Prostate gland (tissue), 2 donors: ENCODE results near the gene WNK2. TPM values are rescaled to one million over a fixed set of nuclear protein-coding genes. Genes with fewer than 3 reads are reported as not detected.

Experiments used
- DNase-seq: peaks from one replicate; pipeline ENCODE4 v3.0.0-alpha.2; 2019; ENCODE audit warnings: low spot score
- H3K27ac ChIP-seq, 2 donors: fragments of 200-600 bp; sonication (generic); 2 replicates each; pipeline ENCODE4 v1.5.1; 2017 to 2019
- H3K27me3 ChIP-seq: fragments of 200-600 bp; sonication (generic); replicated peaks from 2 replicates; pipeline ENCODE4 v1.5.1; 2019; ENCODE audit not compliant: insufficient read depth
- H3K36me3 ChIP-seq, 2 donors: fragments of 200-600 bp; sonication (generic); 1 replicate in 1 of 2; 2 replicates in 1 of 2; pipeline versions ENCODE4 v1.5.1 to v1.8.1; 2017 to 2019
- H3K4me1 ChIP-seq: fragments of 200-600 bp; sonication (generic); replicated peaks from 2 replicates; pipeline ENCODE4 v1.5.1; 2019
- H3K4me3 ChIP-seq, 2 donors: fragments of 200-600 bp; sonication (generic); 2 replicates each; pipeline ENCODE4 v1.5.1; 2017 to 2019
- H3K9me3 ChIP-seq: fragments of 200-600 bp; sonication (generic); 2 replicates; pipeline ENCODE4 v1.5.1; 2017
- CTCF ChIP-seq, 4 experiments: fragments of 200-600 bp in 2 of 4; fragments of 450-650 bp in 2 of 4; sonication (generic) in 2 of 4; IDR thresholded peaks; 1 replicate in 3 of 4; 2 replicates in 1 of 4; pipeline ENCODE4 v1.5.1; 2016 to 2019; ENCODE audit warnings: antibody characterized with exemption in 4 of 4, mild to moderate bottlenecking in 2 of 4, moderate library complexity in 2 of 4
- POLR2A ChIP-seq: fragments of 450-650 bp; IDR thresholded peaks from one replicate; pipeline ENCODE4 v1.6.1; 2016; ENCODE audit warnings: antibody characterized with exemption, mild to moderate bottlenecking
- POLR2AphosphoS5 ChIP-seq: sonication (generic); formaldehyde crosslinking; IDR thresholded peaks from one replicate; pipeline ENCODE4 v1.6.1; 2017; ENCODE audit warnings: antibody characterized with exemption
- WGBS: methylation state at CpG from one replicate; pipeline ENCODE4 v1.1.5; 2018; 5-methylcytosine and 5-hydroxymethylcytosine counted together
- intact Hi-C: fragments of 100-400 bp; cut with DNase I; formaldehyde crosslinking; loops from one replicate; pipeline ENCODE4 v1.14.2; 2022
- total RNA-seq, 2 donors: library from RNA; depleted of rRNA; stranded (reverse); fragments of >200 nt; gene quantifications; one replicate each; pipeline ENCODE4 v1.1.0, GENCODE V29; 2016

Gene WNK2
- total RNA-seq, 2 donors from 2014 or later: 77.9 to 136 TPM

DNA sequence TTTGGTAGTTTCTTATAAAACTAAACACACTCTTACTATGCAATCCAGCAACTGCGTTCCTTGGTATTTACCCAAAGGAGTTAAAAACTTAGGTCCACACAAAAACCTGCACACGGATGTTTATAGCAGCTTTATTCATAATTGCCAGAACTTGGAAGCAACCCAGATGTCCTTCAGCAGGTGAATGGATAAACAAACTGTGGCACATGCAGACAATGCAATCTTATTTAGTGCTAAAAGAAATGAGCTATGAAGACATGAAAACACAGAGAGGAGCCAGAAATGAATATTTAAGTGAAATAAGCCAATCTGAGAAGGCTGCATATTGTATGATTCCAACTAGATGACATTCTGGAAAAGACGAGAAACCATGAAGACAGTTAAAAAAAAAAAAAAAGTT lies 10.7 kb downstream of the WNK2 start:
- H3K27me3 ChIP-seq: no peaks in the 10 kb centered on the region
- H3K9me3 ChIP-seq: no peaks in the 10 kb centered on the region
- peak overlapping the region in 1 of 2 donors; percentile 14 for H3K27ac ChIP-seq
- no peak for TF ChIP-seq CTCF (IDR thresholded peaks at IDR 0.05)
- peak; percentile 84 for TF ChIP-seq POLR2AphosphoS5
- no peak for TF ChIP-seq POLR2A
- DNase-seq: peak; percentile 69
- no peak overlapping the region for H3K4me3 ChIP-seq
- WGBS: 24% methylated on average over 3 of the region's 3 CpGs
- intact Hi-C loops: no loop called here
- no peaks in the 10 kb centered on the region for H3K36me3 ChIP-seq
- H3K4me1 ChIP-seq: peaks cover 15% of the 10 kb centered on the region

GRCh38 chr9:93196096-93197055 lies 12.4 kb downstream of the WNK2 start:
- no peak overlapping the region for H3K27ac ChIP-seq
- TF ChIP-seq POLR2A (no peak), CTCF (IDR thresholded peaks at IDR 0.05) (no peak), POLR2AphosphoS5 (no peak)
- peaks cover 20% of the 10 kb centered on the region for H3K4me1 ChIP-seq

DNA sequence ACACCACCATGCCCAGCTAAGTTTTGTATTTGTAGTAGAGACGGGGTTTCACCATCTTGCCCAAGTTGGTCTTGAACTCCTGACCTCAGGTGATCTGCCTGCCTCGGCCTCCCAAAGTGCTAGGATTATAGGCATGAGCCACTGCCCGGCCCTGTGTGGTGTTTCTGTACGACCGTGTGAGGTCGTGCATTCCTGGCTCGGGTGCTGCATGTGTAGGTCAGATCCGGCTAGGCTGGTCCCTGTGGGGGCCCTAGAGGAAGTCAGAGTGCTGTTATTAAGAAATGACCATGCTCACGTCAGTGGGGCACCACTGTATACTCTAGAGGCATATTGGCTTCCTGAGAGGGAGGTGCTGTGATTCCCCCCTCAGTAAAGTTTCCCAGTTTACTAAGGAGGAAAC lies 13.7 kb downstream of the WNK2 start:
- Histone ChIP-seq H3K4me3 (no peak overlapping the region), H3K36me3 (no peaks in the 10 kb centered on the region), H3K9me3 (no peaks in the 10 kb centered on the region), H3K27ac (peak overlapping the region in 1 of 2 donors; percentile 15), H3K27me3 (no peaks in the 10 kb centered on the region), H3K4me1 (peaks cover 30% of the 10 kb centered on the region)
- intact Hi-C loops: no loop called here
- 74% methylated on average over 8 of the region's 9 CpGs for WGBS
- TF ChIP-seq POLR2AphosphoS5: no peak
- TF ChIP-seq POLR2A: no peak
- TF ChIP-seq CTCF (IDR thresholded peaks at IDR 0.05): no peak
- no peak for DNase-seq

More at GRCh38 chr9:93196096-93197055, 12.4 kb downstream of the WNK2 start:
- no peaks in the 10 kb centered on the region for H3K9me3 ChIP-seq
- WGBS: 77% methylated on average over 9 of the region's 9 CpGs
- H3K4me3 ChIP-seq: no peak overlapping the region
- H3K27me3 ChIP-seq: no peaks in the 10 kb centered on the region
- intact Hi-C loops: no loop called here
- DNase-seq: no peak
- H3K36me3 ChIP-seq: no peaks in the 10 kb centered on the region

DNA sequence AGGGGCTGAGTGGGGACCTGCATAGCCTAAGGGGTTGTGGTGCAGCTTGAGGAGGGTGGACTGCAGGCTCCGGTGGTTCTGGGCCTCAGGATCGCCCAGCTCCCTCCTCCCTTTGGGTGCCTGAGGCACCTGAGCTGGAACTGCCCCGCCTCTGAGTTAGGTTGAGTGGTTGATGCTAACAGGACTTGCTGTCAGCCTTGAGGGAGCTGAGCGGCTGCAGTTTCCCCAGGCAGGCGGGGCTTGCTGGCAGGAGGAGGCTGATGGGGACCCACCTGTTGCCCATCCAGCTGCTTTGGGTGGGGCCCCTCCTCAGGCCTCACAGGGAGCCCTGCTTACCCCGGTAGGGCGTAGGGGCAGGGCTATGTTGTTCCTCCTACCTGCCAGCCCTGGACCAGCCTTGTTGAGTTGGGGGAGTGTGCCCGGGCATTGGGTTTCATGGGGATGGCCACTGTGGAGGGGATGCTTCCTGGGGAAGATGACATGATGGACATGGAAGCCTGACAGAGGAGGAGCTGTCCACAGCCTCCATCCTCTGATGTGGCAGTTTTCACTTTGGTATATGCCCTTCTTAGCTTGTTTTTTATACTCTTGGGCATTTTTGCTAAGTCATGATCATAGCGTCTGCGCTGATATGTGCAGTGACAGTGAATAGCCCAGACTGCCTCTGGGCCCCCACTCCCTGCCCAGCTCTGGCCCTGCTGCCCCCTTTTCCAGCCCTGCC lies 14.3 kb downstream of the WNK2 start:
- no peak for DNase-seq
- no peak for TF ChIP-seq POLR2A
- no peak for TF ChIP-seq CTCF (IDR thresholded peaks at IDR 0.05)
- TF ChIP-seq POLR2AphosphoS5: no peak
- peaks cover 32% of the 10 kb centered on the region for H3K4me1 ChIP-seq
- peak overlapping the region in 1 of 2 donors; percentile 15 for H3K27ac ChIP-seq
- H3K36me3 ChIP-seq: no peaks in the 10 kb centered on the region
- 64% methylated on average over 10 of the region's 10 CpGs for WGBS
- no peaks in the 10 kb centered on the region for H3K9me3 ChIP-seq
- intact Hi-C loops: no loop called here
- H3K4me3 ChIP-seq: no peak overlapping the region
- no peaks in the 10 kb centered on the region for H3K27me3 ChIP-seq
